Measurements from ENCODE around the gene PRR11.
"Not testable (repeated sequence)": the region's sequence is repeated elsewhere in the genome, so short reads cannot be mapped to it uniquely, and the experiment has no call there.

Gene PRR11

GRCh38 chr17:59152925-59153324 lies 2.6 kb upstream of the PRR11 start:
- DNase-seq (ENCODE audit: low read depth), result no peak

DNA sequence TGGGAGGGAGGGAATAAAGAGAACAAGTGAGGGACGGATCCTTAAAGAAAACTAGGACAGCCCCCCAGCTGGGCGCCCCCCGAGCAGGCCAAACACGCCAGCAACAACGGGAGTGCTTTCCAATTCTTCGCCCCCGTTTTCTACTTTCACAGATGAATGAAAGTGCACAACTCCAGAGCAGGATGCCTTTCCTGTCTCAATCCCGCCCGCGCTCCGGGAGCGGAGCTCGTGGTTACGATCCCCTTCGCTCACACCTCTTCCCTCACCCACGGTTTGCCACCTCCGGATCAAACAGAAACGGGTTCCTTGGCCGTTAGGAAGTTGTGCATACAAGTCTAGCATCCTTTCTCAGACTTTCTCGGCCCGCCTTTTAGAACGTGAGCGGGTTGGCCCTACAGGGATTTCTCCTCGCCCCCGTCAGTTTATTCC lies 1.2 kb upstream of the PRR11 start:
- no peak for DNase-seq (ENCODE audit: low read depth)

GRCh38 chr17:59154721-59155438 lies 666 bp upstream of the PRR11 start, which contains the start of gene SKA2:
SKA2 (minus strand) TSS chr17:59155186; CDS start chr17:59155163, 23 bp downstream.
- DNase-seq (ENCODE audit: low read depth), result no peak

GRCh38 chr17:59160157-59161025 lies 4.8 kb downstream of the PRR11 start:
- DNase-seq (ENCODE audit: low read depth), result no peak

DNA sequence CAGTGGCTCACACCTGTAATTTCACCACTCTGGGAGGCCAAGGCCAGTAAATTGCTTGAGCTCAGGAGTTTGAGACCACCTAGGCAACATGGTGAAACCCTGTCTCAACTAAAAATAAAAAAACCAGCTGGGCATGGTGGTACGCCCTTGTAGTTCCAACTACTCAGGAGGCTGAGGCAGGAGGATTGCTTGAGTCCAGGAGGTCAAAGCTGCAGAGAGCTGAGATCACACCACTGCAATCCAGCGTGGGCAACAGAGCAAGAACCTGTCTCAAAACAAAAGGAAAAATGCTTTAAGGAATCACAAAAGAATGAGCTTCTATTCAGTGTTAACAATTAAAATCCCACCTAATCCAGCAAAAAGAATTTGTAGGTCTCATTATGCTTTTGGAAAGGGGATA lies 5.9 kb downstream of the PRR11 start:
- DNase-seq (ENCODE audit: low read depth), result no peak

GRCh38 chr17:59165933-59166342 lies 10.4 kb downstream of the PRR11 start:
- DNase-seq (ENCODE audit: low read depth), result no peak

- DNase-seq (ENCODE audit: low read depth), result no peak
These were observed 12.0 kb downstream of the PRR11 start for GRCh38 chr17:59167571-59168001.

DNA sequence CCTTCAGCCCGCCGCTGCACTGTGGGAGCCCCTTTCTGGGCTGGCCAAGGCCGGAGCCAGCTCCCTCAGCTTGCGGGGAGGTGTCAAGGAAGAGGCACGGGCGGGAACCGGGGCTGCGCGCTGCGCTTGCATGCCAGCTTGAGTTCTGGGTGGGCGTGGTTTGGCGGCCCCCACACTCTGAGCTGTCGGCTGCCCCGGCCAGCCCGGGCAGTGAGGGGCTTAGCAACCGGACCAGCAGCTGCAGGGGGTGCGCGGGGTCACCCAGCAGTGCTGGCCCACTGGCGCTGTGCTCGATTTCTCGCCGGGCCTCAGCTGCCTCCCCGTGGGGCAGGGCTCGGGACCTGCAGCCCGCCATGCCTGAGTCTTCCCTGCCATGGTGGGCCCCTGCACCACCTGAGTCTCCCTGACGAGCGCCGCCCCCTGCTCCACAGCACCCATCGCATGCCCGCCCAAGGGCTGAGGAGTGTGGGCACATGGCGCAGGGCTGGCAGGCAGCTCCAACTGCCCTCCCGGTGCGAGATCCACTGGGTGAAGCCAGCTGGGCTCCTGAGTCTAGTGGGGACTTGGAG lies 17.0 kb downstream of the PRR11 start:
- no peak for DNase-seq (ENCODE audit: low read depth)

- DNase-seq (ENCODE audit: low read depth), result no peak
These were observed 19.1 kb downstream of the PRR11 start for GRCh38 chr17:59174671-59175070.

DNA sequence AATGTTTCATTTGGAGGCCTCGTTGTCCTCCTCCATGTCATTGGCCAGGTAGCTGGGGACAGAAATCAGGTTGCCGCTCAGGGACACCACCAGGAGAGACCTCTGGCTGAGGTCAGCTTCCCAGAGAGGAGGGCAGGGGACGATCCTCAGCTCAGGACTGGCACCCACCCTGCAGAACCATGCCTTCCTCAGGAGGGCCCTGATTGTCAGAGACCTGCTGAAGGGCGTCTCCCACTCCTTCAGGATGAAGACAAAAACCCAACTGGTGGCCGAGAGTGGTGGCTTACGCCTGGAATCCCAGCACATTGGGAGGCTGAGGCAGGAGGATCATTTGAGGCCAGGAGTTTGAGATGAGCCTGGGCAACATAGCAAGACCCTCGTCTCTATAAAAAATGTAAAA lies 19.5 kb downstream of the PRR11 start:
- DNase-seq (ENCODE audit: low read depth), result no peak

DNA sequence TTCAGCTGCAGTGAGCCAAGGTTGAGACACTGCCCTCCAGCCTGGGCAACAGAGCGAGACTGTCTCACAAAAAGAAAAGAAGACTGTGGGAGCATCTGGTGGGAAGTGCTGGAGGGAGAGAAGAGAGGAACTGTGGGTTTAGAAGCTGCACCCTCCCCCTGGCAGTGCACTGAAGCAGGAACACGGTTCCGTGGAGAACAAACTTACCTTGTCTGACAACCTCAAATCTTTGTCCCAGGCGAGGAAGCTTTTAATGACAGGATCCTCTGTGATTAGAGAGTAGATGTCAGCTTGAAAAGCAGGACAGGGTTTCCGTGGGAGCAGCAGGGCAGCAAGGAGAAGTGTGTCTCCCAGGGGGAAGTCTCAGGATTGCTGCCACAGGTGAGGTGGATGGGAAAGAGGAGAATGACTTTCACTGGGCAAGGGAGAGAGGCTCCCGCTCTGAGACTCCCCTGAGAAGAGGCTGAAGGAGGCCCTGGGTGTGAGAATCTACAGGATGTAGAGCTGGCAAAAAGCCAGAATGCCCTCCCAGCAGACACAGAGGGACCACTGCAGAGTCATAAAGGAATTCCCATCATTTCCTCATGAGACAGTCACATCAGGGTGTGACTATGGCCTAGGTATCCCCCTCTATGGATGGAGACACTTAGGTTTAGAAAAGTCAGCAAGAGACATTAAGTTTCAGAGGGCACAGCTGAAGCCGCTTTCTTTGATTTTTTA lies 22.9 kb downstream of the PRR11 start:
- no peak for DNase-seq (ENCODE audit: low read depth)

DNA sequence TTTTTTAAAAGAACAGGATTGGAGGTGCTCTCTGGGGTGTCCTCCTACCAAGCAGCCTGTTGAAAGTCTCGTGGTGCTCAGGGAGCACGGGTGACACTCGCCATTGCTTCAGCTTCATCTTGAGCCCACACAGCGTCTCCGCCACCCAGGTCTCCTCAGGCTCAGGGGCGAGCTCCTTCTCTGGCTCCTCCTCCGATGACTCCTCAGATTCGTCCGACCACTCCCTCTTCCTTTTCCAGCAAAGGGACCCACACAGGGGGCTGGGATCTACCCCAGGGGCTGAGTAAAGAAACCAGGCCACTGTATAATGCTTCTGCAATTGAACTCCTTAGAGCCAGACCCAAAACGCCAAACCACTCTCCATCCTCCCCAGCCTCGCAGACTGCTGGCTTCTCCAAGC lies 24.1 kb downstream of the PRR11 start:
- not testable (repeated sequence) for DNase-seq (ENCODE audit: low read depth)

DNA sequence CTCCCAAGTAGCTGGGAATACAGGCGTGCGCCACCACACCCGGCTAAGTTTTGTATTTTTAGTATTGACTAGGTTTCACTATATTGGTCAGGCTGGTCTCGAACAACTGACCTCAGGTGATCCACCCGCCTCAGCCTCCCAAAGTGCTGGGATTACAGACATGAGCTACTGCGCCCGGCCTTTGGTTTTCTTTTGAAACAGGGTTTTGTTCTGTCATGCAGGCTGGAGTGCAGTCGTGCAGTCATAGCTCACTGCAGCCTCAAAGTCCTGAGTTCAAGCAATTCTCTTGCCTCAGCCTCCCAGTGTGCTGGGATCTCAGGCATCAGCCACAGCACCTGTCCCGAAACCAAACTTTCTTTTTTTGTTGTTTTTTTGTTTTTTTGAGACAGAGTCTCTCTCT lies 25.1 kb downstream of the PRR11 start:
- no peak for DNase-seq (ENCODE audit: low read depth)

- DNase-seq (ENCODE audit: low read depth), result no peak
These were observed 25.9 kb downstream of the PRR11 start for GRCh38 chr17:59181481-59181880.

DNA sequence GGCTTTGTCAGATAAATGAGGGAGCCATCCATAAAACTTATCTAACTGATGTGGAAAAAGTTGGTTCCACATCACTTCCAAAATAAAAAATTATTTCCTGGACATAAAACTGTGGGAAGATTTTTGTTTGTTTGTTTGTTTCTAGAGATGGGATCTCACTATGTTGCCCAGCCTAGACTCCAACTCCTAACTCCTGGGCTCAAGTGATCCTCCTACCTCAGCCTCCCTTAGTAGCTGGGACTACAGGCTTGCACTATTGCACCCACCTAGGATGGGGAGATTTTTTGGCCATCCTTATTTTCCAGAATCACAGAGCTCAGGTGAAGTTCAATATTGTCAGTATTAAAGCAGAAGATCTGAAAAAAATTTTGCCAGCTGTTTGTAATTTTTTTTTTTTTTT lies 30.5 kb downstream of the PRR11 start:
- DNase-seq (ENCODE audit: low read depth), result no peak

DNA sequence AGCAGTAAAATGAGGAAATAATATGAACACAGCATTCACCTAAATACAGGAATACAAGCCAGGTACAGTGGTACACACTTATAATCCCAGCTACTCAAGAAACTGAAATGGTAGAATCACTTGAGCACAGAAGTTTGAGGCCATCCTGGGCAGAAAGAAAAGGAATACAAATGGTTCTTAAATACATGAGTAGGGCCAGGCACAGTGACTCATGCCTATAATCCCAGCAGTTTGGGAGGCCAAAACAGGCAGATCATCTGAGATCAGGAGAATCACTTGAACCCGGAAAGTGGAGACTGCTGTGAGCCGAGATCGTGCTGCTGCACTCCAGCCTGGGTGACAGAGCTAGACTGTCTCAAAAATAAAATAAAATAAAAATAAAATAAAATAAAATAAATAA lies 31.3 kb downstream of the PRR11 start:
- DNase-seq (ENCODE audit: low read depth), result no peak

DNA sequence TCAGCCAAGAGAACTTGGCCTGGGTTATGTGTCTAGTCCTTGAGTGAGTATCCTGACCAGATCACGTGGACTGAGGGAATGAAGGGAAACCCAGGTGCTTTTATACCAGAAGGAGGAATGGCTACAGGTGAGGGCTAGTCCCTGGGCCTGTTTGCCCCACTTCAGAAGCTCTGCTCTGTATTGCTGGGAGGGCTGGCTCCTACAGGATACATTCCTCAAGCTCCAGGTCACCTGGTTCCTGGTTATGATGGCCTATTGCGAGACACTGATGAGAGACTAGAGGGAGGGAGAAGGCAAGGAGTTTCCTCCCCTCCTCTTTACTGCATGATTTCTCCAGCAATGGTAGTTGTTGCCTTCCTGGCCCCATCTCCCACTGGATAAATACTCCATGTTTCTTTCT lies 35.3 kb downstream of the PRR11 start:
- DNase-seq (ENCODE audit: low read depth), result no peak

- no peak for DNase-seq (ENCODE audit: low read depth)
These were observed 37.9 kb downstream of the PRR11 start for GRCh38 chr17:59193336-59193862.

DNA sequence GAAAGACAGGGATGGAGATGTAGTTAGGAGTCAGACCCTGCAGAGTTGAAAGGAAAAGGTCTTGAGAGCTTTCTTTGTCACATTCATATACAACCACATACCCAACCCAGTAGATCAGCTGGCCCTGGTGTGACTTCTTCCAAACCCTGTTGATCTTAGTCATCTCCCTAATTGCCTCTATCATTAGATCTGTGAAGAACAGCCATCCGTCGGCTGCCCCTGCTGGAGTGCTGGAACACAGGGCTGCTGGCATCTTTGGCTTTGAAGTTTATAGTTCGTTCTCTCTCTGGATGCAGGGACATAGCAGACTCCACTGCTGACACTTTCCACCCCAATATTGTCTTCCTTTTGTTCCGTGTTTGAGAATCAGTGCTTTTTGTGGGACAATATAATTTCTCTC lies 43.9 kb downstream of the PRR11 start:
- DNase-seq (ENCODE audit: low read depth), result no peak

- no peak for DNase-seq (ENCODE audit: low read depth)
These were observed 46.8 kb downstream of the PRR11 start for GRCh38 chr17:59202320-59202719.

GRCh38 chr17:59219370-59219769 lies 63.8 kb downstream of the PRR11 start:
- DNase-seq (ENCODE audit: low read depth), result no peak

DNA sequence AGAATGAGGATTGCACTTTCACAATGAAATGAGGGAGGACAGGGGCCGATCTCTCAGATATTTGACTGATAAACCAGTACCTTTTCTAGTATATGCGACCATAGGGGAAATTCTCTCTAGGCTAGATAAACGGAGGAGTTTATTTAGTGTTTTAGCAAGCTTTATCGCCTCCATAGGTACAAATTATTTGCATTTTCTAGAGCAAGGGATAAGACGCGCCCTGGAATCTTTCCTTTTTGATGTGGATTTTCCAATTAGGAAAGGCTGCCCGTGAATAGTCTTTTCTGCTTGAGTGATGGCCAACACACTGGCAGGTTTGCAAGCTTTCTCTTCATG lies 64.4 kb downstream of the PRR11 start:
- DNase-seq (ENCODE audit: low read depth), result no peak

All from CMK (cell line).